Measurements from ENCODE around the gene MRPS2. TPM values are rescaled to one million over a fixed set of nuclear protein-coding genes. Genes with fewer than 3 reads are reported as not detected.

MRPS2 gene
- total RNA-seq, 1 experiment from 2014 or later: 81.0 TPM

GRCh38 chr9:135500071-135500524, 384 bp upstream of the MRPS2 start:
- peaks cover 16% of the 10 kb centered on the region for H3K23me2 ChIP-seq (ENCODE audit: insufficient read length, low read depth, low read length, poor library complexity, severe bottlenecking)
- no peaks in the 10 kb centered on the region for H3K9me3 ChIP-seq (ENCODE audit: control insufficient read depth, low read depth, low read length)
- H2BK12ac ChIP-seq (ENCODE audit: insufficient read length, low read depth, low read length): no peak overlapping the region
- no peak overlapping the region for H2BK15ac ChIP-seq (ENCODE audit: low read depth, low read length)
- H3K9ac ChIP-seq (ENCODE audit: extremely low read depth, insufficient read length, low read length): no peak overlapping the region
- H4K8ac ChIP-seq (replicated peaks; ENCODE audit: insufficient read length, low read depth, low read length): no peak overlapping the region
- Mint-ChIP-seq H3K27ac (no peak overlapping the region), H3K4me3 (peak overlapping the region; percentile 91 to 92), H3K4me1 (peaks cover 7 to 12% of the 10 kb centered on the region in 2 experiments), H3K9me3 (no peaks in the 10 kb centered on the region; a peak in 1 of 5 replicates), H3K36me3 (ENCODE audit: insufficient read depth in 1 of 3, low read depth in 3 of 3) (peaks cover 16 to 37% (median 36%) of the 10 kb centered on the region in 3 experiments; a peak in 6 of 7 replicates), H3K27me3 (ENCODE audit: low read depth) (peaks cover 12% of the 10 kb centered on the region)
- no peak overlapping the region for H4K5ac ChIP-seq (ENCODE audit: insufficient read length, low read depth, low read length)
- no peak for TF ChIP-seq CTCF (conservative IDR thresholded peaks at IDR 0.05)
- no peak overlapping the region for H2BK20ac ChIP-seq (ENCODE audit: low read depth, low read length, poor library complexity, severe bottlenecking)
- no peaks in the 10 kb centered on the region for H3K27me3 ChIP-seq (ENCODE audit: insufficient read depth, low read length)
- no peak overlapping the region for H3K18ac ChIP-seq (ENCODE audit: insufficient read length, low read depth, low read length)
- H2BK120ac ChIP-seq (ENCODE audit: low read depth, low read length, poor library complexity, severe bottlenecking): no peak overlapping the region
- H2AFZ ChIP-seq (ENCODE audit: low read length): no peak overlapping the region
- H3K4me1 ChIP-seq (ENCODE audit: insufficient read depth, low read length): no peaks in the 10 kb centered on the region; the same call in 1 of the 2 replicates
- no peak overlapping the region for H3K14ac ChIP-seq (ENCODE audit: insufficient read depth, low read length)
- H4K91ac ChIP-seq (ENCODE audit: insufficient read length, low read depth, low read length): no peak overlapping the region
- no peak overlapping the region for H2AK5ac ChIP-seq (ENCODE audit: insufficient read length, low read length)
- DNase-seq: no peak
- no peaks in the 10 kb centered on the region for H3K79me2 ChIP-seq (ENCODE audit: insufficient read depth, low read length)
- H2BK5ac ChIP-seq (ENCODE audit: insufficient read length, low read length): no peak overlapping the region
- no peak overlapping the region for H3K27ac ChIP-seq (ENCODE audit: insufficient read length, low read depth, low read length)
- no peaks in the 10 kb centered on the region for H4K20me1 ChIP-seq (ENCODE audit: control insufficient read depth, insufficient read depth, insufficient read length)
- no peak overlapping the region for H3K23ac ChIP-seq (ENCODE audit: insufficient read length, low read depth, low read length)
- no peak overlapping the region for H3K4ac ChIP-seq (ENCODE audit: low read depth, low read length)
- no CpG with 5 or more reads among the region's 29 CpGs for WGBS (ENCODE audit: extremely low coverage, insufficient read length, low lambda C conversion rate)
- no peaks in the 10 kb centered on the region for H3K79me1 ChIP-seq (ENCODE audit: insufficient read depth, low read depth, low read length, poor library complexity, severe bottlenecking)
- H3T11ph ChIP-seq (ENCODE audit: low read length): no peak overlapping the region
- H3K4me2 ChIP-seq (ENCODE audit: insufficient read depth, insufficient read length, low read length): peak overlapping the region; percentile 72
- no peak overlapping the region for H3K56ac ChIP-seq (ENCODE audit: insufficient read length, low read depth, low read length)

Measured in H9 (cell line).